Measurements from ENCODE around the gene MNX1. TPM values are rescaled to one million over a fixed set of nuclear protein-coding genes. Genes with fewer than 3 reads are reported as not detected.

Gene MNX1
- total RNA-seq, 2 experiments from 2014 or later = 4.4 to 4.7 TPM

- CTCF ChIA-PET (ENCODE audit: unreplicated experiment) = no interaction called here
Observed at GRCh38 chr7:156966387-156966786, 44.1 kb downstream of the MNX1 start.

GRCh38 chr7:156964971-156965370 is 45.5 kb downstream of the MNX1 start:
- ChIA-PET CTCF (ENCODE audit: unreplicated experiment) (interaction anchor here (0.5 kb wide), 1 partner anchor 423 kb away, joined by 3 read pairs; no protein-coding TSS in a partner anchor), POLR2A (interaction anchor here (0.6 kb wide), 1 partner anchor 1898 kb away, joined by 8 read pairs; no protein-coding TSS in a partner anchor)
- Histone ChIP-seq H3K27ac (ENCODE audit: low read depth, low read length, poor library complexity, severe bottlenecking) (no peak overlapping the region), H4K20me1 (ENCODE audit: insufficient read depth, low read length) (no peaks in the 10 kb centered on the region), H3K4me1 (ENCODE audit: insufficient read depth, low read length, poor library complexity, severe bottlenecking) (no peaks in the 10 kb centered on the region), H3K9me2 (ENCODE audit: insufficient read depth, low read length) (no peaks in the 10 kb centered on the region), H3K36me3 (ENCODE audit: insufficient read depth, low read length) (peaks cover 96% of the 10 kb centered on the region), H3K4me2 (ENCODE audit: low read length) (no peak overlapping the region), H3K79me2 (ENCODE audit: insufficient read depth, low read depth, low read length) (peaks cover 6% of the 10 kb centered on the region; the same call in 1 of the 2 replicates), H3K9me3 (ENCODE audit: low read length) (no peaks in the 10 kb centered on the region), H2AFZ (ENCODE audit: low read length) (no peak overlapping the region), H3K4me3 (ENCODE audit: low read depth, low read length, poor library complexity, severe bottlenecking) (no peak overlapping the region)
- TF ChIP-seq EZH2phosphoT487 (IDR thresholded peaks at IDR 0.05; ENCODE audit: borderline replicate concordance, low read depth, low read length) (no peak), CTCF (conservative IDR thresholded peaks at IDR 0.05; ENCODE audit: low read length) (no peak)
- no peak for DNase-seq (ENCODE audit: low spot score)
- intact Hi-C loops (cut with micrococcal nuclease; ENCODE audit: unreplicated experiment) = no loop called here
- BruUV-seq (replicated peaks) = no TSS peak

More at GRCh38 chr7:156966387-156966786, 44.1 kb downstream of the MNX1 start:
- DNase-seq (ENCODE audit: low spot score) = no peak
- TF ChIP-seq EZH2phosphoT487 (IDR thresholded peaks at IDR 0.05; ENCODE audit: borderline replicate concordance, low read depth, low read length) (no peak), CTCF (conservative IDR thresholded peaks at IDR 0.05; ENCODE audit: low read length) (no peak)
- intact Hi-C loops (cut with micrococcal nuclease; ENCODE audit: unreplicated experiment) = no loop called here
- H3K4me1 ChIP-seq (ENCODE audit: insufficient read depth, low read length, poor library complexity, severe bottlenecking) = no peaks in the 10 kb centered on the region
- H3K36me3 ChIP-seq (ENCODE audit: insufficient read depth, low read length) = peaks cover 96% of the 10 kb centered on the region
- no peaks in the 10 kb centered on the region for H3K9me3 ChIP-seq (ENCODE audit: low read length)
- no peak overlapping the region for H3K4me3 ChIP-seq (ENCODE audit: low read depth, low read length, poor library complexity, severe bottlenecking)
- H4K20me1 ChIP-seq (ENCODE audit: insufficient read depth, low read length) = no peaks in the 10 kb centered on the region
- no peak overlapping the region for H2AFZ ChIP-seq (ENCODE audit: low read length)
- H3K79me2 ChIP-seq (ENCODE audit: insufficient read depth, low read depth, low read length) = no peaks in the 10 kb centered on the region
- POLR2A ChIA-PET = no interaction called here
- no peak overlapping the region for H3K4me2 ChIP-seq (ENCODE audit: low read length)
- BruUV-seq (replicated peaks) = no TSS peak
- no peak overlapping the region for H3K27ac ChIP-seq (ENCODE audit: low read depth, low read length, poor library complexity, severe bottlenecking)
- no peaks in the 10 kb centered on the region for H3K9me2 ChIP-seq (ENCODE audit: insufficient read depth, low read length)

- TF ChIP-seq EZH2phosphoT487 (IDR thresholded peaks at IDR 0.05; ENCODE audit: borderline replicate concordance, low read depth, low read length) (no peak), CTCF (conservative IDR thresholded peaks at IDR 0.05; ENCODE audit: low read length) (no peak)
- Histone ChIP-seq H3K27ac (ENCODE audit: low read depth, low read length, poor library complexity, severe bottlenecking) (no peak overlapping the region), H3K9me2 (ENCODE audit: insufficient read depth, low read length) (no peaks in the 10 kb centered on the region), H2AFZ (ENCODE audit: low read length) (no peak overlapping the region), H3K4me1 (ENCODE audit: insufficient read depth, low read length, poor library complexity, severe bottlenecking) (no peaks in the 10 kb centered on the region), H3K9me3 (ENCODE audit: low read length) (no peaks in the 10 kb centered on the region), H3K36me3 (ENCODE audit: insufficient read depth, low read length) (peaks cover 95% of the 10 kb centered on the region), H3K4me3 (ENCODE audit: low read depth, low read length, poor library complexity, severe bottlenecking) (no peak overlapping the region), H4K20me1 (ENCODE audit: insufficient read depth, low read length) (no peaks in the 10 kb centered on the region), H3K4me2 (ENCODE audit: low read length) (no peak overlapping the region), H3K79me2 (ENCODE audit: insufficient read depth, low read depth, low read length) (peaks cover 7% of the 10 kb centered on the region; the same call in 1 of the 2 replicates)
- CTCF ChIA-PET (ENCODE audit: unreplicated experiment) = no interaction called here
- intact Hi-C loops (cut with micrococcal nuclease; ENCODE audit: unreplicated experiment) = no loop called here
- no TSS peak for BruUV-seq (replicated peaks)
- POLR2A ChIA-PET = interaction anchor here (1.0 kb wide), 1 partner anchor 16 kb away, joined by 3 read pairs; no protein-coding TSS in a partner anchor
- DNase-seq (ENCODE audit: low spot score) = no peak
Observed at GRCh38 chr7:156963472-156963871, 47.0 kb downstream of the MNX1 start.

All from OCI-LY7 (cell line).